Stimulated activated CD4-positive, alpha-beta T cell treated with anti-CD3 and anti-CD28 coated beads, TNF-alpha, amount 100 ng/mL, for 1 hour (primary cell): ENCODE results near the gene STAG1.
"Not testable (repeated sequence)": the region's sequence is repeated elsewhere in the genome, so short reads cannot be mapped to it uniquely, and the experiment has no call there.

Experiments used
- DNase-seq, 3 donors: peaks; one replicate each; pipeline ENCODE4 v3.0.0-alpha.2; 2020; ENCODE audit warnings: low read depth in 3 of 3, low spot score in 1 of 3

Gene STAG1

GRCh38 chr3:136516095-136516494, 236.1 kb downstream of the STAG1 start:
- no peak for DNase-seq

- DNase-seq: not testable (repeated sequence)
Observed at GRCh38 chr3:136514533-136514932, 237.6 kb downstream of the STAG1 start.

GRCh38 chr3:136513367-136513766, 238.8 kb downstream of the STAG1 start:
- DNase-seq: no peak

GRCh38 chr3:136512381-136512780, 239.8 kb downstream of the STAG1 start:
- no peak for DNase-seq

GRCh38 chr3:136505676-136506075, 246.5 kb downstream of the STAG1 start:
- DNase-seq: no peak

- no peak for DNase-seq
Observed at GRCh38 chr3:136503056-136503455, 249.1 kb downstream of the STAG1 start.

- no peak for DNase-seq
Observed at GRCh38 chr3:136498919-136499447, 253.2 kb downstream of the STAG1 start.

GRCh38 chr3:136495213-136495612, 257.0 kb downstream of the STAG1 start:
- DNase-seq: no peak

GRCh38 chr3:136490646-136491405, 261.4 kb downstream of the STAG1 start:
- no peak for DNase-seq

- DNase-seq: no peak
Observed at GRCh38 chr3:136485777-136486176, 266.4 kb downstream of the STAG1 start.

GRCh38 chr3:136476280-136476679, 275.9 kb downstream of the STAG1 start:
- DNase-seq: no peak

- DNase-seq: not testable (repeated sequence)
Observed at GRCh38 chr3:136474876-136475275, 277.3 kb downstream of the STAG1 start.

- DNase-seq: no peak
Observed at GRCh38 chr3:136473716-136474326, 278.4 kb downstream of the STAG1 start.

GRCh38 chr3:136465296-136465695, 286.9 kb downstream of the STAG1 start:
- DNase-seq: no peak

GRCh38 chr3:136464502-136464901, 287.7 kb downstream of the STAG1 start:
- no peak for DNase-seq

GRCh38 chr3:136463170-136463569, 289.0 kb downstream of the STAG1 start:
- no peak for DNase-seq

- DNase-seq: no peak
Observed at GRCh38 chr3:136457793-136458192, 294.4 kb downstream of the STAG1 start.

- DNase-seq: no peak
Observed at GRCh38 chr3:136456196-136456595, 296.0 kb downstream of the STAG1 start.

- no peak for DNase-seq
Observed at GRCh38 chr3:136444581-136444980, 307.6 kb downstream of the STAG1 start.

- no peak for DNase-seq
Observed at GRCh38 chr3:136437043-136437442, 315.1 kb downstream of the STAG1 start.

GRCh38 chr3:136434429-136434828, 317.7 kb downstream of the STAG1 start:
- no peak for DNase-seq

- no peak for DNase-seq
Observed at GRCh38 chr3:136432685-136433084, 319.5 kb downstream of the STAG1 start.

- no peak for DNase-seq
Observed at GRCh38 chr3:136428167-136428566, 324.0 kb downstream of the STAG1 start.
